Fibroblast of pulmonary artery (primary cell): ENCODE data around the gene SLC39A9.

Source experiments
- DNase-seq: peaks from one replicate; pipeline ENCODE4 v3.0.0-alpha.2; 2010; ENCODE audit warnings: low read depth
- H3K4me3 ChIP-seq: replicated peaks from 2 replicates; pipeline ENCODE4 v1.5.1; 2011; ENCODE audit warnings: low read depth, mild to moderate bottlenecking, control low read depth, low read length, moderate library complexity
- CTCF ChIP-seq: IDR thresholded peaks from 2 replicates; pipeline ENCODE4 v1.5.1; 2011; ENCODE audit warnings: mild to moderate bottlenecking, control low read depth, low read length, inconsistent platforms; ENCODE audit errors: missing control alignments

SLC39A9 gene

GRCh38 chr14:69432364-69432763 is 33.9 kb downstream of the SLC39A9 start:
- TF ChIP-seq CTCF, result no peak
- H3K4me3 ChIP-seq, result no peak overlapping the region
- DNase-seq, result no peak

DNA sequence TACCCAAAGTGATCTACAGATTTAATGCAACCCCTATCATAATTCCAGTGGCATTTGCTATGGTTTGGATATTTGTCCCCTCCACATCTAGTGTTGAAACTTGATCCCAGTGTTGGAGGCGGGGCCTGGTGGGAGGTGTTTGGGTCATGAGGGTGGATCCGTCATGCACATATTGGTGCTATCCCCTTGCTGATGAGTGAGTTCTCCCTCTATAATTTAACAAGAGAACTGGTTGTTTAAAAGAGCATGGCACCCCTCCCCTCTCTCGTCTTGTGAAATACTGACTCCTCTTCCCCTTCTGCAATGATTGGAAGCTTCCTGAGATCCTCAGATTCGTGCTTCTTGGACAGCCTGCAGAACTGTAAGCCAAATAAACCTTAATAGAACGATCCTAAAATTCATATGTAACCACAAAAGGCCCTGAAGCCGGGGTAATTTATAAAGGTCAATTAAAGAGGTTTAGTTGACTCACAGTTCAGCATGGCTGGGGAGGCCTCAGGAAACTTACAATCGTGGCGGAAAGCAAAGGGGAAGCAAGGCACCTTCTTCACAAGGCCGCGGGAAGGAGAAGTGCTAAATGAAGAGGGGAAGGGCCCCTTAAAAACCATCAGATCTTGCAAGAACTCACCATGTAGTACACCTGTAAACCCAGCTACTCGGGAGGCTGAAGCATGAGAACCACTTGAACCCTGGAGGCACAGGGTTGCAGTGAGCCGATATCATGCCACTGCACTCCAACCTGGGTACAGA is 41.2 kb downstream of the SLC39A9 start:
- no peak for DNase-seq
- no peak overlapping the region for H3K4me3 ChIP-seq

DNA sequence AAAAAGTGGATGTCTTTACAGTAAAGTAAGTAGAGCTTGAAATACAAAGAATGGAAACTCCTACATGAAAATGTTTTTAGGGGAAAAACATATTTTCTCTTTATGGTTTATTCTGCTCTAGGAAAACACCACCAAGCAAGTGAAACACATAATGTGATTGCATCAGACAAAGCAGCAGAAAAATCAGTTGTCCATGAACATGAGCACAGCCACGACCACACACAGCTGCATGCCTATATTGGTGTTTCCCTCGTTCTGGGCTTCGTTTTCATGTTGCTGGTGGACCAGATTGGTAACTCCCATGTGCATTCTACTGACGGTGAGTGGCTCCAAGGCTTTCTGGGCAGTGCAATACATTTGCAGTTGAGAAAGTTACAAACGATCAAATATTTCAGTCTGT is 43.5 kb downstream of the SLC39A9 start:
- no peak for DNase-seq
- H3K4me3 ChIP-seq, result no peak overlapping the region
- no peak for TF ChIP-seq CTCF

More for the DNA sequence above, 41.2 kb downstream of the SLC39A9 start:
- no peak for TF ChIP-seq CTCF

DNA sequence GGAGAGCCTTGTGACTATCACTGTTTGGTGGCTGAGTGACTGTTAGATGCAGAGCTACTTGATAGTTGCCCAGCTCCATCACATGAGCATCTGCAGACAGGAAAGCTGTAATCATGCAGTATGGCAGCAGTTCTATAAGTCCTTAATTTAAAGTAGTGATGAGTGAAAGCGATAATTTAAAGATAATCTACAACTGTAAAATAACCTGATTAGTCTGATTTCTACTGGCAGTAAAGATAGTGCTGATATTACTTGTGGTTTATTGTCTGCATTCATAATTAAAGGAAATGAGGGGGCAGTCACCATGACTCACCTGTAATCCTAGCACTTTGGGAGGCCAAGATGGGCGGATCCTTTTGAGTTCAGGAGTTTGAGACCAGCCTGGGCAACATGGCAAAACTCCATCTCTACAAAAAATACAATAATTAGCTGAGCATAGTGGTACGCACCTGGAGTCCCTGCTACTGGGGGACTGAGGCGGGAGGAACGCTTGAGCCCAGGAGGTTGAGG is 44.9 kb downstream of the SLC39A9 start:
- DNase-seq, result no peak
- TF ChIP-seq CTCF, result no peak

DNA sequence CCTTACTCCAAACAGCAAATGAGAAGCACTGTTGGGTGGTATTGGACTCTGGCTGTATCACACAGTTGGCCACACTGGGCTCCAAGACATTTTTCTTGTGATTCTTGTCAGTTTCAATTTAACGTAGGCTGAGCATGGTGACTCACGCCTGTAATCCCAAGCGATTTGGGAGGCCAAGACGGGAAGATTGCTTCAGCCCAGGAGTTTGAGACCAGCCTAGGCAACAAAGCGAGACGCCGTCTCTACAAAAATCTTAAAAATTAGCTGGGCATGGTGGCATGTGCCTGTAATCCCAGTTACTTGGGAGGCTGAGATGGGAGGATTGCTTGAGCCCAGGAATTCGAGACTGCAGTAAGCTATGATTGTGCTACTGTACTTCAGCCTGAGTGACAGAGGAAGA is 50.7 kb downstream of the SLC39A9 start:
- TF ChIP-seq CTCF, result no peak
- DNase-seq, result no peak
- no peak overlapping the region for H3K4me3 ChIP-seq

More for the DNA sequence above, 44.9 kb downstream of the SLC39A9 start:
- H3K4me3 ChIP-seq, result no peak overlapping the region

- no peak for DNase-seq
- no peak for TF ChIP-seq CTCF
- no peak overlapping the region for H3K4me3 ChIP-seq
These were observed 53.4 kb downstream of the SLC39A9 start for GRCh38 chr14:69451941-69452340.

DNA sequence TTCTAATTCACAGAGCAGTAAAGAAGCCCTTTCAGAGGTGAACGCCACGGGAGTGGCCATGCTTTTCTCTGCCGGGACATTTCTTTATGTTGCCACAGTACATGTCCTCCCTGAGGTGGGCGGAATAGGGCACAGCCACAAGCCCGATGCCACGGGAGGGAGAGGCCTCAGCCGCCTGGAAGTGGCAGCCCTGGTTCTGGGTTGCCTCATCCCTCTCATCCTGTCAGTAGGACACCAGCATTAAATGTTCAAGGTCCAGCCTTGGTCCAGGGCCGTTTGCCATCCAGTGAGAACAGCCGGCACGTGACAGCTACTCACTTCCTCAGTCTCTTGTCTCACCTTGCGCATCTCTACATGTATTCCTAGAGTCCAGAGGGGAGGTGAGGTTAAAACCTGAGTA is 59.9 kb downstream of the SLC39A9 start:
- DNase-seq, result no peak
- no peak overlapping the region for H3K4me3 ChIP-seq
- TF ChIP-seq CTCF, result no peak
